Endothelial cell (in vitro differentiated cells): ENCODE measurements around the gene WDR82. TPM values are rescaled to one million over a fixed set of nuclear protein-coding genes. Genes with fewer than 3 reads are reported as not detected.
A peak's percentile ranks its signal among the peaks of the same experiment; 100 is the strongest.

Experiments
- DNase-seq: peaks from one replicate; pipeline ENCODE4 v3.0.0; 2021; ENCODE audit warnings: low spot score
- H3K27ac Mint-ChIP-seq: one replicate; pipeline ENCODE4 v1.8.0; 2021; ENCODE audit warnings: mixed read lengths, inconsistent platforms; ENCODE audit not compliant: unreplicated experiment
- H3K27me3 Mint-ChIP-seq: one replicate; pipeline ENCODE4 v1.8.0; 2021; ENCODE audit warnings: mild to moderate bottlenecking, moderate library complexity, mixed read lengths, inconsistent platforms; ENCODE audit not compliant: unreplicated experiment
- H3K36me3 Mint-ChIP-seq: one replicate; pipeline ENCODE4 v1.8.0; 2021; ENCODE audit warnings: mild to moderate bottlenecking, low read depth, mixed read lengths, inconsistent platforms; ENCODE audit not compliant: unreplicated experiment
- H3K4me1 Mint-ChIP-seq: one replicate; pipeline ENCODE4 v1.8.0; 2021; ENCODE audit warnings: mild to moderate bottlenecking, mixed read lengths, inconsistent platforms; ENCODE audit not compliant: unreplicated experiment
- H3K4me3 Mint-ChIP-seq: one replicate; pipeline ENCODE4 v1.8.0; 2021; ENCODE audit warnings: mild to moderate bottlenecking, mixed read lengths, inconsistent platforms; ENCODE audit not compliant: unreplicated experiment
- H3K9me3 Mint-ChIP-seq: one replicate; pipeline ENCODE4 v1.8.0; 2021; ENCODE audit warnings: mixed read lengths, inconsistent platforms; ENCODE audit not compliant: unreplicated experiment
- total RNA-seq: library from RNA; stranded (reverse); fragmentation: NEBNext Ultra II Directional; extraction: Animal tissue kit (Norgen Biotek cat#: 25700); gene quantifications from one replicate; pipeline ENCODE4 v1.2.1, GENCODE V29; 2021; ENCODE audit not compliant: unreplicated experiment
- TF ChIP-seq, protein P1 (sequence below): fragments of 200-600 bp; sonication (generic); IDR thresholded peaks from one replicate; pipeline ENCODE4 v1.5.0; 2021; ENCODE audit warnings: antibody characterized with exemption; ENCODE audit not compliant: unreplicated experiment

Gene WDR82
- total RNA-seq, 1 donor from 2014 or later = 72.3 TPM

DNA sequence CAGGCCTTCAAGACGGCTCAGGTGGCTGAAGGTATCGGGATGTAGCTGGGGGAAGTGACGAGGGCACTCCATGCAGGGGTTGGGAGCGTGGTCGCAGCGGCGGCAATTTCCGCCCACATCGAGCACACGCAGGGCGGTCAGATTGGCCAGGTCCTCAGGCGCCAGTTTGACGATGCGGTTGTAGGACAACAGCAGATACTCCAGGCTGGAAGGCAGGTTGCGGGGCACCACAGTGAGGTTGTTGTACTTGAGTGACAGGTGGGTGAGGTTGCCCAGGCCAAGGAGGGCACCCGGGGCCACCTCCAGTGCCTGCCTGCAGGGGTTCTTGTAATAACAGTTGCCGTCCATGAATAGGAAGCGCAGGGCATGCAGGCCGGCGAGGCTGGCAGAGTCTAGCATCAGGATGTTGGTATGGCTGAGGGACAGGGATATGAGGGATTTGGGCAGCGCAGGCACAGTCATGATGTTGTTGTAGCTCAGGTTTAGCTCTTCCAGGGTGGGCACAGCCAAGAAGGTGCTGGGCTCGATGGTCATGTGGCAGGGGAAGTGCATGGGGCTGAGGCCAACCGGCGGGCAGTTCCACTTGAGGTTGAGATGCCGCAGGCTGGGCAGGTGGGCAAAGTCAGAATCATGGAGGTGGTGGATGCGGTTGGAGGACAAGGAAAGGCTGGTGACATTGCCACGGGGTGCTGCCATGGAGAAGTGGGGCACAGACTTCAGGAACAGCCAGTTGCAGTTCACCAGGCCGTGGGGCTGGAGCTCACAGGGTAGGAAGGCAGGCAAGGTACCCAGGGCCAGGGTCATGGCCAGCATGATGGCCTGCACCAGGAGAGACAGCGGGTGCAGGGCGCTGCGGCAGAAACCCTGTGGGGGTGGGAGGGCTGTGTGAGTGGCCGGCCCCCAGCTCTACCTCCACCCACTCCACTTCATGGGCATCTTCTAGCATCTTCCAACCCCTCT is 54.7 kb downstream of the WDR82 start:
- Mint-ChIP-seq H3K27me3 (peaks cover 24% of the 10 kb centered on the region), H3K4me3 (peak overlapping the region; percentile 57), H3K27ac (peak overlapping the region; percentile 61), H3K9me3 (no peaks in the 10 kb centered on the region), H3K36me3 (peaks cover 13% of the 10 kb centered on the region), H3K4me1 (peaks cover 6% of the 10 kb centered on the region)
- TF ChIP-seq, protein P1, sequence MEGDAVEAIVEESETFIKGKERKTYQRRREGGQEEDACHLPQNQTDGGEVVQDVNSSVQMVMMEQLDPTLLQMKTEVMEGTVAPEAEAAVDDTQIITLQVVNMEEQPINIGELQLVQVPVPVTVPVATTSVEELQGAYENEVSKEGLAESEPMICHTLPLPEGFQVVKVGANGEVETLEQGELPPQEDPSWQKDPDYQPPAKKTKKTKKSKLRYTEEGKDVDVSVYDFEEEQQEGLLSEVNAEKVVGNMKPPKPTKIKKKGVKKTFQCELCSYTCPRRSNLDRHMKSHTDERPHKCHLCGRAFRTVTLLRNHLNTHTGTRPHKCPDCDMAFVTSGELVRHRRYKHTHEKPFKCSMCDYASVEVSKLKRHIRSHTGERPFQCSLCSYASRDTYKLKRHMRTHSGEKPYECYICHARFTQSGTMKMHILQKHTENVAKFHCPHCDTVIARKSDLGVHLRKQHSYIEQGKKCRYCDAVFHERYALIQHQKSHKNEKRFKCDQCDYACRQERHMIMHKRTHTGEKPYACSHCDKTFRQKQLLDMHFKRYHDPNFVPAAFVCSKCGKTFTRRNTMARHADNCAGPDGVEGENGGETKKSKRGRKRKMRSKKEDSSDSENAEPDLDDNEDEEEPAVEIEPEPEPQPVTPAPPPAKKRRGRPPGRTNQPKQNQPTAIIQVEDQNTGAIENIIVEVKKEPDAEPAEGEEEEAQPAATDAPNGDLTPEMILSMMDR = no peak
- DNase-seq = no peak

DNA sequence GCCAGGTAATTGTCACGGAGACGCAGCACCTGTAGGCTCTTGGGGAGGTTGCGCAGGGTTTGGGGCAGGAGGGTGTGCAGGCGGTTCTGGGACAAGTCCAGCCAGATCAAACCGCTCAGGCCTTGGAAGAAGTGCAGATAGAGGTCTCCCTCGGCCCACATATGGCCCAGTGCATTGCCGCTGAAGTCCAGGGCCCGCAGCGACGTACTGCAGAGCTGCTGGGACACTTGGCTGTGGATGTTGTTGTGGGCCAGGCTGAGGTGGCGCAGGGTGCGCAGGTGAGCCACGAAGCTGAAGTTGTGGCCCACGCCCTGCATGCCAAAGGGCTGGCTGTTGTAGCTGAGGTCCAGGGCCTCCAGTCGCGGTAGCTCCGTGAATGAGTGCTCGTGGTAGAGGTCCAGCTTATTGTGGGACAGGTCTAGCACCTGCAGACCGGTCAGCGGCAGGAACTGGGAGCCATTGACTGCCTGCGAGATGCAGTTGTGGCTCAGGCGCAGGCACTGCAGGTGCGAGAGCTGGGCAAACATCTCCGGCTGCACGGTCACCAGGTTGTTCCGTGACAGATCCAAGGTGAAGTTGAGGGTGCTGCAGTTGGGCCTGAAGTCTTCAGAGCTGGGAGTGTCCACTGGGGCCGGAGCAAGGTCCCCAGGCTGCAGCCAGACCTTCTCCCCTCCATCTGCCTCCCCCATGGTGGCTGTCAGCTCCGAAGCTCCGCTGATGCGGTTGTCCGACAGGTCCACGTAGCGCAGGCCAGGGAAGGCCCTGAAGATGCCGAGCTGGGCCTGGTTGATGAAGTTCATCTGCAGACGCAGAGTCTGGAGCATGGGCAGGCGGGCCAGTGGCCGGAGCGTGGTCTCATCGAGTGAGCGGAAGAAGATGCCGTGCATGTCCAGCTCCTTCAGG is 55.9 kb downstream of the WDR82 start:
- Mint-ChIP-seq H3K9me3 (no peaks in the 10 kb centered on the region), H3K36me3 (peaks cover 10% of the 10 kb centered on the region), H3K27ac (no peak overlapping the region), H3K27me3 (peaks cover 24% of the 10 kb centered on the region), H3K4me1 (peaks cover 15% of the 10 kb centered on the region), H3K4me3 (no peak overlapping the region)
- DNase-seq = no peak
- TF ChIP-seq, protein P1 = no peak

DNA sequence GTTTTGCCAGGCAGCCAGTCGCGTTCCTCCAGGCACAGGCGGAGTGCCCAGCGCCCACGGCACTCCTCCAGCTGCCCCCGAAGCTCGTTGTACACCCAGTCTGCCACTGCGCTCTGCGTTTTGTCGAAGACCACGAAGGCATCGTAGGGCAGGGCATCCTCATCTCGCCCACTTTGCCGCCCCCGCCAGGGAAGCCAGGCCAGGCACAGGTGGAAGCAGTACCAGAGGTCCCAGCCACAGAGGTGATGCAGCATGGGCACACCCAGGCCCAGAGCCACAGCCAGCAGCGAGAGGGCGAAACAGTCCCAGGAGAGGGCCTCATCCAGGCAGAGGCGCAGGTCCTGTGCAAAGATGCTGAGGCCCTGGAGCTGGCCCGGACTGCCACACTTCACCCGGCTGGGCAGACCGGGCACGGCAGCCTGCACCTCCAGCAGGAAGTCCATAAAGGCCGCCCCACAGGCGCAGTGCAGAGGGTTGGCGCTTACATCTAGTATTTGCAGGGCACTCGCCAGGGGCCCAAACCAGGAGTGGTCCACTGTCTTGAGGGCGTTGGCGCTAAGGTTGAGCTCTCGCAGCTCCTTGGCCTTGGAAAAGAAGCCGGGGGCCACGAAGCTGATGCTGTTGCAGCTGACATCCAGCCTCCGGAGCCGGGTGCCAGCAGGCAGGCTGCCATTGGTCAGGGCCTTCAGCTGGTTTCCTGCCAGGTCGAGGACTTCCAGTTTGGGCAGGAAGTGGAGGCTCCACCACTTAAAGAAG is 56.7 kb downstream of the WDR82 start:
- Mint-ChIP-seq H3K36me3 (peaks cover 8% of the 10 kb centered on the region), H3K9me3 (no peaks in the 10 kb centered on the region)
- no peak for DNase-seq

DNA sequence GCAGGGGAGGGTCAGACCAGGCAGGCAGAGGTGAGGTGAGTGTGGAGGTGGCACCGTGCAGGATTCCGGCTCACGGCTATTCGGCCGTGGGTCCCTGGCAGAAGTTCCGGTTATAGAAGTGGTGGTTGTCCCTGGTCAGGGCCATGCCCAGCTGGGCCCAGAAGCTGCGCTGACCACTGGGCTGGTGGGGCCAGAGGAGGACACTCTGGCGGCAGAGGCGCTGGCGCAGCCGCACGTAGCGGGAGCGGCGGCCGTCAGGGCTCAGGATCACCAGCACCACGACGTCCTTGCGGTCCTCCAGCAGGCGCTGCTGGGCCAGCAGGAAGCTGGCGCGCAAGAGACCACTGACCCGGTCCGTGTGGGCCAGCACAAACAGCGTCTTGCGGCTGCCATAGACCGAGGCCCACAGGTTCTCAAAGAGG is 57.3 kb downstream of the WDR82 start:
- Mint-ChIP-seq H3K27me3 (peaks cover 21% of the 10 kb centered on the region), H3K9me3 (no peaks in the 10 kb centered on the region), H3K27ac (no peak overlapping the region), H3K4me3 (no peak overlapping the region), H3K4me1 (peaks cover 27% of the 10 kb centered on the region), H3K36me3 (peaks cover 7% of the 10 kb centered on the region)
- DNase-seq = no peak
- TF ChIP-seq, protein P1 = no peak

More for the DNA sequence above, 56.7 kb downstream of the WDR82 start:
- Mint-ChIP-seq H3K4me3 (no peak overlapping the region), H3K27ac (no peak overlapping the region), H3K27me3 (peaks cover 23% of the 10 kb centered on the region), H3K4me1 (peaks cover 23% of the 10 kb centered on the region)
- TF ChIP-seq, protein P1 = no peak
